OCI-LY7 (cell line): ENCODE data around the gene KIAA1958. TPM values are rescaled to one million over a fixed set of nuclear protein-coding genes. Genes with fewer than 3 reads are reported as not detected.

ENCODE experiments used
- BruUV-seq: library from RNA; stranded (reverse); fragments of 400-500 nt; replicated peaks from 2 replicates; lab custom pipeline; 2021; lab: Mats Ljungman, UMichigan
- CTCF ChIA-PET: fragments of 300-600 bp; sonication (Branson Sonifier 250); formaldehyde crosslinking; loops from one replicate; lab custom pipeline; 2022; ENCODE audit warnings: antibody characterized with exemption; ENCODE audit not compliant: unreplicated experiment; lab: Charles Lee
- POLR2A ChIA-PET: fragments of 300-600 bp; sonication (Branson Sonifier 250); formaldehyde crosslinking; loops from one replicate; lab custom pipeline; 2022; ENCODE audit warnings: antibody characterized with exemption; lab: Charles Lee
- DNase-seq: peaks from one replicate; pipeline ENCODE4 v3.0.0-alpha.2; 2015; ENCODE audit warnings: low spot score
- H2AFZ ChIP-seq: fragments of 200-600 bp; sonication (generic), shearing (Covaris generic); 2 replicates; pipeline ENCODE4 v1.6.1; 2014; ENCODE audit warnings: mild to moderate bottlenecking, antibody characterized with exemption, low read length, moderate library complexity
- H3K27ac ChIP-seq: fragments of 200-600 bp; sonication (generic); 2 replicates; pipeline ENCODE4 v1.5.1; 2014; ENCODE audit warnings: mixed run types, low read depth, mild to moderate bottlenecking, moderate library complexity, low read length, inconsistent platforms; ENCODE audit not compliant: poor library complexity, severe bottlenecking
- H3K36me3 ChIP-seq: fragments of 200-600 bp; sonication (generic); 2 replicates; pipeline ENCODE4 v1.6.1; 2014; ENCODE audit warnings: mild to moderate bottlenecking, antibody characterized with exemption, low read length, moderate library complexity, mixed read lengths; ENCODE audit not compliant: insufficient read depth
- H3K4me1 ChIP-seq: fragments of 200-600 bp; sonication (generic); 2 replicates; pipeline ENCODE4 v1.5.1; 2014; ENCODE audit warnings: mild to moderate bottlenecking, low read length; ENCODE audit not compliant: insufficient read depth, poor library complexity, severe bottlenecking
- H3K4me2 ChIP-seq: fragments of 200-600 bp; sonication (generic); 2 replicates; pipeline ENCODE4 v1.6.1; 2014; ENCODE audit warnings: mild to moderate bottlenecking, low read length
- H3K4me3 ChIP-seq: fragments of 200-600 bp; sonication (generic); 2 replicates; pipeline ENCODE4 v1.5.1; 2014; ENCODE audit warnings: mild to moderate bottlenecking, low read depth, low read length; ENCODE audit not compliant: poor library complexity, severe bottlenecking
- H3K79me2 ChIP-seq: fragments of 200-600 bp; sonication (generic); 2 replicates; pipeline ENCODE4 v1.6.1; 2016; ENCODE audit warnings: low read depth, mild to moderate bottlenecking, low read length, moderate library complexity, mixed read lengths; ENCODE audit not compliant: insufficient read depth
- H3K9me2 ChIP-seq: fragments of 200-600 bp; sonication (generic); 2 replicates; pipeline ENCODE4 v1.6.1; 2016; ENCODE audit warnings: mild to moderate bottlenecking, low read length, mixed read lengths; ENCODE audit not compliant: insufficient read depth
- H3K9me3 ChIP-seq: fragments of 200-600 bp; sonication (generic); 2 replicates; pipeline ENCODE4 v1.6.1; 2014; ENCODE audit warnings: mild to moderate bottlenecking, mixed run types, low read length, mixed read lengths
- H4K20me1 ChIP-seq: fragments of 200-600 bp; sonication (generic); 2 replicates; pipeline ENCODE4 v1.6.1; 2014; ENCODE audit warnings: mild to moderate bottlenecking, antibody characterized with exemption, low read length, moderate library complexity, mixed read lengths; ENCODE audit not compliant: insufficient read depth
- CTCF ChIP-seq: fragments of 200-600 bp; sonication (generic); conservative IDR thresholded peaks from 2 replicates; pipeline ENCODE4 v1.5.1; 2014; ENCODE audit warnings: mild to moderate bottlenecking, antibody characterized with exemption, low read length, moderate library complexity, mixed read lengths
- EZH2phosphoT487 ChIP-seq: fragments of 200-600 bp; sonication (generic); IDR thresholded peaks from 2 replicates; pipeline ENCODE4 v1.6.1; 2018; ENCODE audit warnings: low read depth, borderline replicate concordance, mild to moderate bottlenecking, mixed run types, antibody characterized with exemption, low read length, moderate library complexity, mixed read lengths
- intact Hi-C: fragments of 100-400 bp; cut with micrococcal nuclease; formaldehyde crosslinking; loops from one replicate; pipeline ENCODE4 v1.10.0; 2022; ENCODE audit not compliant: unreplicated experiment
- total RNA-seq, 2 experiments: library from RNA; depleted of rRNA in 1 of 2; stranded (reverse); fragments of >200 nt in 1 of 2; shearing (Covaris generic) in 1 of 2; gene quantifications; 2 replicates each; pipeline ENCODE4 v1.2.3, GENCODE V29; 2014 to 2022

KIAA1958 gene
- total RNA-seq, 2 experiments from 2014 or later: 15.4 to 19.8 TPM

GRCh38 chr9:112664531-112664930 lies 177.9 kb downstream of the KIAA1958 start:
- Histone ChIP-seq H3K9me2 (no peaks in the 10 kb centered on the region), H4K20me1 (no peaks in the 10 kb centered on the region), H3K4me3 (no peak overlapping the region), H3K9me3 (no peaks in the 10 kb centered on the region), H3K4me1 (no peaks in the 10 kb centered on the region), H3K27ac (no peak overlapping the region), H3K79me2 (no peaks in the 10 kb centered on the region), H3K4me2 (no peak overlapping the region), H3K36me3 (no peaks in the 10 kb centered on the region), H2AFZ (no peak overlapping the region)
- ChIA-PET CTCF (no interaction called here), POLR2A (interaction anchor here (0.6 kb wide), 1 partner anchor 55 kb away, joined by 5 read pairs; no protein-coding TSS in a partner anchor)
- TF ChIP-seq EZH2phosphoT487 (no peak), CTCF (no peak)
- intact Hi-C loops: no loop called here
- DNase-seq: no peak
- no TSS peak for BruUV-seq

GRCh38 chr9:112665347-112665746 lies 178.7 kb downstream of the KIAA1958 start:
- Histone ChIP-seq H2AFZ (no peak overlapping the region), H3K4me3 (no peak overlapping the region), H3K27ac (no peak overlapping the region), H3K36me3 (no peaks in the 10 kb centered on the region), H3K79me2 (no peaks in the 10 kb centered on the region), H3K9me2 (no peaks in the 10 kb centered on the region), H3K4me2 (no peak overlapping the region), H4K20me1 (no peaks in the 10 kb centered on the region), H3K9me3 (no peaks in the 10 kb centered on the region), H3K4me1 (no peaks in the 10 kb centered on the region)
- TF ChIP-seq CTCF: peak; percentile 45; the same call in 1 of the 2 replicates
- TF ChIP-seq EZH2phosphoT487: no peak
- ChIA-PET POLR2A (interaction anchor here (0.7 kb wide), 1 partner anchor 284 kb away, joined by 3 read pairs; no protein-coding TSS in a partner anchor), CTCF (no interaction called here)
- intact Hi-C loops: no loop called here
- BruUV-seq: no TSS peak
- DNase-seq: no peak

- intact Hi-C loops: no loop called here
- DNase-seq: no peak
These were observed 182.7 kb downstream of the KIAA1958 start for GRCh38 chr9:112669326-112669725.

More at GRCh38 chr9:112669326-112669725, 182.7 kb downstream of the KIAA1958 start:
- H3K36me3 ChIP-seq: no peaks in the 10 kb centered on the region
- H3K4me2 ChIP-seq: no peak overlapping the region
- TF ChIP-seq CTCF (no peak), EZH2phosphoT487 (no peak)
- no peak overlapping the region for H2AFZ ChIP-seq
- no peaks in the 10 kb centered on the region for H3K9me2 ChIP-seq
- H3K27ac ChIP-seq: no peak overlapping the region
- H3K4me1 ChIP-seq: no peaks in the 10 kb centered on the region
- POLR2A ChIA-PET: interaction anchor here (0.6 kb wide), 1 partner anchor 376 kb away, joined by 3 read pairs; no protein-coding TSS in a partner anchor
- CTCF ChIA-PET: no interaction called here
- H3K4me3 ChIP-seq: no peak overlapping the region
- H4K20me1 ChIP-seq: no peaks in the 10 kb centered on the region
- H3K9me3 ChIP-seq: no peaks in the 10 kb centered on the region
- no TSS peak for BruUV-seq
- no peaks in the 10 kb centered on the region for H3K79me2 ChIP-seq
